HL-60/S4 (cell line): ENCODE data around the gene JAZF1.

Experiments
- in situ Hi-C: fragments of 300-500 bp; cut with MboI; formaldehyde crosslinking; loops from 2 replicates; pipeline ENCODE4 v1.14.3; 2022; ENCODE audit warnings: low sequenced_read_pairs

JAZF1 gene

GRCh38 chr7:28081016-28081415, 99.6 kb downstream of the JAZF1 start:
- in situ Hi-C loops = loop anchor here (25.0 kb wide), 1 partner anchor 869 kb away; the partner anchor contains the start of gene HOXA13

- in situ Hi-C loops = loop anchor here (25.0 kb wide), 1 partner anchor 866 kb away; the partner anchor contains the start of gene HOXA13
Measured at GRCh38 chr7:28078036-28078901, 102.3 kb downstream of the JAZF1 start.

GRCh38 chr7:28077616-28078015, 103.0 kb downstream of the JAZF1 start:
- in situ Hi-C loops = loop anchor here (25.0 kb wide), 1 partner anchor 865 kb away; the partner anchor contains the start of gene HOXA13

GRCh38 chr7:28076423-28077200, 104.0 kb downstream of the JAZF1 start:
- in situ Hi-C loops = loop anchor here (25.0 kb wide), 1 partner anchor 864 kb away; the partner anchor contains the start of gene HOXA13

- in situ Hi-C loops = loop anchor here (25.0 kb wide), 1 partner anchor 864 kb away; the partner anchor contains the start of gene HOXA13
Measured at GRCh38 chr7:28075674-28076358, 104.8 kb downstream of the JAZF1 start.

- in situ Hi-C loops = no loop called here
Measured at GRCh38 chr7:28072876-28073514, 107.6 kb downstream of the JAZF1 start.

- in situ Hi-C loops = no loop called here
Measured at GRCh38 chr7:28071570-28071969, 109.0 kb downstream of the JAZF1 start.

- in situ Hi-C loops = no loop called here
Measured at GRCh38 chr7:28070297-28071055, 110.1 kb downstream of the JAZF1 start.

GRCh38 chr7:28069807-28070206, 110.8 kb downstream of the JAZF1 start:
- in situ Hi-C loops = no loop called here

GRCh38 chr7:28069388-28069787, 111.2 kb downstream of the JAZF1 start:
- in situ Hi-C loops = no loop called here

GRCh38 chr7:28068811-28069216, 111.8 kb downstream of the JAZF1 start:
- in situ Hi-C loops = no loop called here

- in situ Hi-C loops = no loop called here
Measured at GRCh38 chr7:28067171-28067570, 113.4 kb downstream of the JAZF1 start.

- in situ Hi-C loops = no loop called here
Measured at GRCh38 chr7:28065721-28066285, 114.8 kb downstream of the JAZF1 start.

- in situ Hi-C loops = no loop called here
Measured at GRCh38 chr7:28065308-28065707, 115.3 kb downstream of the JAZF1 start.

- in situ Hi-C loops = no loop called here
Measured at GRCh38 chr7:28064437-28064836, 116.2 kb downstream of the JAZF1 start.

GRCh38 chr7:28062197-28062991, 118.2 kb downstream of the JAZF1 start:
- in situ Hi-C loops = no loop called here

GRCh38 chr7:28061824-28062196, 118.8 kb downstream of the JAZF1 start:
- in situ Hi-C loops = no loop called here

- in situ Hi-C loops = no loop called here
Measured at GRCh38 chr7:28060371-28060950, 120.1 kb downstream of the JAZF1 start.
